Muscle of leg (tissue), 11 donors: Measurements from ENCODE around the gene KIZ. TPM values are rescaled to one million over a fixed set of nuclear protein-coding genes. Genes with fewer than 3 reads are reported as not detected.

Source experiments
- DNase-seq: peaks from one replicate; pipeline ENCODE4 v3.0.0; 2013
- H3K27ac ChIP-seq: one replicate; pipeline ENCODE4 v1.5.1; 2013; ENCODE audit warnings: mild to moderate bottlenecking, low read length, control low read depth
- H3K27me3 ChIP-seq: one replicate; pipeline ENCODE4 v1.6.1; 2013; ENCODE audit warnings: low read length; ENCODE audit not compliant: control insufficient read depth, insufficient read depth
- H3K36me3 ChIP-seq: one replicate; pipeline ENCODE4 v1.6.1; 2013; ENCODE audit warnings: low read length; ENCODE audit not compliant: control insufficient read depth, insufficient read depth
- H3K4me1 ChIP-seq: one replicate; pipeline ENCODE4 v1.6.1; 2013; ENCODE audit warnings: low read length; ENCODE audit not compliant: control insufficient read depth, insufficient read depth
- H3K4me3 ChIP-seq: one replicate; pipeline ENCODE4 v1.5.1; 2013; ENCODE audit warnings: low read length, control low read depth
- H3K9me3 ChIP-seq: replicated peaks from 2 replicates; pipeline ENCODE4 v1.6.1; 2013; ENCODE audit warnings: low read depth, low read length; ENCODE audit not compliant: control insufficient read depth
- WGBS: methylation state at CpG from one replicate; pipeline ENCODE4 v1.1.5; 2013; ENCODE audit warnings: missing lambda C conversion rate; ENCODE audit not compliant: insufficient coverage; 5-methylcytosine and 5-hydroxymethylcytosine counted together
- polyA plus RNA-seq, 8 donors: library from polyadenylated mRNA; unstranded; fragments of 120-200 nt; gene quantifications; one replicate each; pipeline versions ENCODE4 v1.2.1 to v1.2.3, GENCODE V29; 2013; ENCODE audit warnings: inconsistent platforms in 1 of 8, low replicate concordance in 1 of 8; ENCODE audit not compliant: insufficient read length in 8 of 8, insufficient read depth in 1 of 8
- total RNA-seq: library from RNA; stranded (reverse); fragments of 120-200 nt; gene quantifications from one replicate; pipeline ENCODE4 v1.2.4, GENCODE V29; 2013

KIZ gene
- total and polyA plus RNA-seq, 9 donors, result 12.8 to 18.5 (median 15.6) TPM

- Histone ChIP-seq H3K27ac (no peak overlapping the region), H3K36me3 (no peaks in the 10 kb centered on the region), H3K9me3 (no peaks in the 10 kb centered on the region), H3K4me1 (peaks cover 36% of the 10 kb centered on the region), H3K27me3 (peaks cover 87% of the 10 kb centered on the region), H3K4me3 (no peak overlapping the region)
- 0% methylated on average over 1 of the region's 5 CpGs for WGBS
- DNase-seq, result no peak
Measured at GRCh38 chr20:21104466-21104761, 21.5 kb upstream of the KIZ start.

DNA sequence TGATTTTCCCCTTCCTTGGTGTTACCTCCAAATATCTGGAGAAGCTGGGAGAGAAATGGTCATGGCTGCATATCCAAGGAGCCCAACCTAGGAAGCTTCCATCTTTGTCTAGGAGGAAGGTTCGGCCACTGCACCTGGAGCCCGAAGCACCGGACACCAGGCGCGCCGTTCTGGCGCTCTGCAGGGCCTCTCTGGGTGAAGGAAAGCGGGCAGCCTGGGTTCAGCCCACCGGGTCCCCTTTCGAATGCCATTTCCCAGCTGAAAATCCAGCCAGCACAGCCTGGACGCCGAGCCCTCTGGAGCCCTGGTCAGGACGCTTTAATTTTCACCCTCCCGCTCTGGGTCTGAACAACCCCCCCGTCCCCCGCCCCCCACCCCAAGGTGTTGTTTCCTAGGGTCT lies 21.0 kb upstream of the KIZ start:
- Histone ChIP-seq H3K9me3 (no peaks in the 10 kb centered on the region), H3K4me3 (no peak overlapping the region), H3K4me1 (peaks cover 36% of the 10 kb centered on the region), H3K27ac (no peak overlapping the region), H3K27me3 (peaks cover 85% of the 10 kb centered on the region), H3K36me3 (no peaks in the 10 kb centered on the region)
- DNase-seq, result no peak
- 3% methylated on average over 10 of the region's 16 CpGs for WGBS

- no peak overlapping the region for H3K4me3 ChIP-seq
- H3K27me3 ChIP-seq, result peaks cover 78% of the 10 kb centered on the region
- WGBS, result under 1% methylated on average over 44 of the region's 50 CpGs
- H3K9me3 ChIP-seq, result no peaks in the 10 kb centered on the region
- no peak overlapping the region for H3K27ac ChIP-seq
- H3K36me3 ChIP-seq, result no peaks in the 10 kb centered on the region
- DNase-seq, result no peak
- peaks cover 30% of the 10 kb centered on the region for H3K4me1 ChIP-seq
Measured at GRCh38 chr20:21105429-21106170, 20.3 kb upstream of the KIZ start.

GRCh38 chr20:21106171-21107017 lies 19.5 kb upstream of the KIZ start, which contains the start of gene LINC00237:
TSS of gene LINC00237 (minus strand) at chr20:21106358.
- H3K9me3 ChIP-seq, result no peaks in the 10 kb centered on the region
- WGBS, result 1% methylated on average over 25 of the region's 43 CpGs
- H3K27me3 ChIP-seq, result peaks cover 76% of the 10 kb centered on the region
- H3K4me3 ChIP-seq, result no peak within 1 kb of the TSS
- DNase-seq, result no peak
- H3K27ac ChIP-seq, result no peak within 1 kb of the TSS
- no peaks in the 10 kb centered on the region for H3K36me3 ChIP-seq
- peaks cover 22% of the 10 kb centered on the region for H3K4me1 ChIP-seq

DNA sequence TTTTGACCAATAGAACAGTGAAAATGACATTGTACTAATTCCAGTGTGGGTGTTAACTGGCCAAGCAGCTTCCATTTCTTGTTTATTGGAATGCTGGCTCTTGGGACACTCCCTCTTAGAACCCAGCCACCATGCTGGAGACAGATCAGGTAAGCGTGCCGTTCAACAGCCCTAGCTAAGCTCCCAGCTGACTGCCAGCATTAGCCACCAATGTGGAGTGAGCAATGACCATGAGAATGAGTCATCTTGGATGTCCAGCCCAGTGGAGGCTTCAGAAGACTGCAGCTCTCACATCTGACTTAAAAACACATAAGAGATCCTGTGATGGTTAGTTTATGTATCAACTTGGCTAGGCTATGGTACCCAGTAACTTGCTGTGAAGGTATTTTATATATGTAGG lies 16.7 kb upstream of the KIZ start:
- Histone ChIP-seq H3K36me3 (no peaks in the 10 kb centered on the region), H3K9me3 (no peaks in the 10 kb centered on the region), H3K4me1 (peaks cover 6% of the 10 kb centered on the region), H3K27me3 (peaks cover 54% of the 10 kb centered on the region), H3K4me3 (no peak overlapping the region), H3K27ac (no peak overlapping the region)
- no CpG with 5 or more reads among the region's 2 CpGs for WGBS
- DNase-seq, result no peak

DNA sequence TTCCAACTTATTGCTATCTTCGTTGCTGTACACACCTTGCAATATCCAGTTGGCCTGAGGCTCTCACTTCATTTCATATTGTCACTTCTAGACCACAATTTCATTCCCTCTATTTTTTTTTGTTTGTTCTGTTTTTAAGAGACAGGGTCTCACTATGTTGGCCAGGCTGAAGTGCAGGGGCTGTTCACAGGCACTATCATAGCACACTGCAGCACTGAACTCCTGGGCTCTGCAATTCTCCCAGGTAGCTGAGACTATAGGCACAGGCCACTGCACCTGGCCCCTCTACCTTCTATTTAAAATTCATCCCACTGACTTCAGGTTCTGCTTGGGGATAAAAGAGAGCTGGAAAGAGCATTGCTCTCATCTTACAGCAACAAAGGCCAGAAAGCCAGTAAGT lies 15.1 kb upstream of the KIZ start:
- Histone ChIP-seq H3K9me3 (no peaks in the 10 kb centered on the region), H3K27ac (no peak overlapping the region), H3K36me3 (no peaks in the 10 kb centered on the region), H3K27me3 (peaks cover 44% of the 10 kb centered on the region), H3K4me3 (no peak overlapping the region), H3K4me1 (no peaks in the 10 kb centered on the region)
- DNase-seq, result no peak
- WGBS, result no CpG with 5 or more reads among the region's 1 CpG

GRCh38 chr20:21111416-21111815 lies 14.5 kb upstream of the KIZ start:
- Histone ChIP-seq H3K4me1 (no peaks in the 10 kb centered on the region), H3K9me3 (no peaks in the 10 kb centered on the region), H3K4me3 (no peak overlapping the region), H3K27ac (no peak overlapping the region), H3K36me3 (no peaks in the 10 kb centered on the region), H3K27me3 (peaks cover 38% of the 10 kb centered on the region)
- no CpG with 5 or more reads among the region's 2 CpGs for WGBS
- DNase-seq, result no peak

- no peak overlapping the region for H3K27ac ChIP-seq
- 92% methylated on average over 2 of the region's 4 CpGs for WGBS
- no peaks in the 10 kb centered on the region for H3K4me1 ChIP-seq
- H3K36me3 ChIP-seq, result no peaks in the 10 kb centered on the region
- H3K9me3 ChIP-seq, result no peaks in the 10 kb centered on the region
- DNase-seq, result no peak
- H3K4me3 ChIP-seq, result no peak overlapping the region
- H3K27me3 ChIP-seq, result peaks cover 37% of the 10 kb centered on the region
Measured at GRCh38 chr20:21113697-21114096, 12.2 kb upstream of the KIZ start.

GRCh38 chr20:21114584-21114983 lies 11.3 kb upstream of the KIZ start:
- no peak for DNase-seq
- no peak overlapping the region for H3K27ac ChIP-seq
- H3K4me1 ChIP-seq, result no peaks in the 10 kb centered on the region
- H3K4me3 ChIP-seq, result no peak overlapping the region
- H3K36me3 ChIP-seq, result no peaks in the 10 kb centered on the region
- peaks cover 30% of the 10 kb centered on the region for H3K27me3 ChIP-seq
- H3K9me3 ChIP-seq, result no peaks in the 10 kb centered on the region
- 89% methylated on average over 15 of the region's 15 CpGs for WGBS

DNA sequence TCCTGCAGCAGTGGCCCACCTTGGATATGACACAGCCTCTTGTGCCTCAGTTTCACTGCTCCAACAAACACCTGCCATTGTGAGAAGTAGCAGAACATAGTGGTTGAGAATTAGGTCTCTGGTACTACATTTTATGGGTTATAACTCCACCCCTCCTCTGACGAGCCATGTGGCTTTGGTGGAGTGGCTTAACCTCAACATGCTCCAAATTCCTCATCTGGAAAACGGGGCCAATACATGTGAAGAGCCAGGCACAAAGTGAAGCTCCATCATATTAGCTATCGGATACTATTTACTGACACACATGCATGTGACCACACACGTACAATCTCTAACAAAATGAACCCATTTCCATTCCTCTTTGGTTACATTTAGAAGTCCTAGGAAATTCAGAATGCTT lies 8.4 kb upstream of the KIZ start:
- Histone ChIP-seq H3K9me3 (no peaks in the 10 kb centered on the region), H3K4me1 (no peaks in the 10 kb centered on the region), H3K27me3 (peaks cover 22% of the 10 kb centered on the region), H3K27ac (no peak overlapping the region), H3K4me3 (no peak overlapping the region), H3K36me3 (no peaks in the 10 kb centered on the region)
- DNase-seq, result no peak
- WGBS, result 83% methylated on average over 2 of the region's 4 CpGs
